Activated naive CD4-positive, alpha-beta T cell treated with anti-CD3 and anti-CD28 coated beads, Interleukin-2, amount 50 U/mL, for 72 hours (primary cell): ENCODE results near the gene FAAP100. TPM values are rescaled to one million over a fixed set of nuclear protein-coding genes. Genes with fewer than 3 reads are reported as not detected.
A peak's percentile ranks its signal among the peaks of the same experiment; 100 is the strongest.

Experiments used
- ATAC-seq, 2 donors: fragments of 150-1000 bp; cut with Tn5 transposase; 2 replicates each; pipeline ENCODE4 v1.10.0; 2021; ENCODE audit warnings: mild to moderate bottlenecking in 2 of 2, moderate library complexity in 2 of 2
- DNase-seq, 2 donors: peaks; one replicate each; pipeline ENCODE4 v3.0.0; 2021 to 2022; ENCODE audit warnings: low spot score in 2 of 2
- H3K27ac Mint-ChIP-seq, 2 donors: one replicate each; pipeline ENCODE4 v1.8.0; 2022; ENCODE audit warnings: mild to moderate bottlenecking in 2 of 2, mixed read lengths in 2 of 2
- H3K36me3 Mint-ChIP-seq, 2 donors: one replicate each; pipeline ENCODE4 v1.8.0; 2022; ENCODE audit warnings: mixed read lengths in 2 of 2
- H3K9me3 Mint-ChIP-seq, 2 donors: one replicate each; pipeline ENCODE4 v1.8.0; 2022; ENCODE audit warnings: mixed read lengths in 2 of 2
- total RNA-seq, 2 donors: library from RNA; stranded (reverse); gene quantifications; one replicate each; pipeline ENCODE4 v1.2.3, GENCODE V29; 2022

FAAP100 gene
- total RNA-seq, 2 donors from 2014 or later = 19.8 to 37.9 TPM

GRCh38 chr17:81579821-81580321 lies 27.7 kb upstream of the FAAP100 start:
- Mint-ChIP-seq H3K27ac (peak overlapping the region; percentile 38 to 93), H3K36me3 (peaks cover 6 to 22% of the 10 kb centered on the region in 2 donors), H3K9me3 (no peaks in the 10 kb centered on the region)
- DNase-seq (no peak), ATAC-seq (no peak)

GRCh38 chr17:81579298-81579697 lies 27.1 kb upstream of the FAAP100 start:
- DNase-seq (no peak), ATAC-seq (no peak)
- H3K36me3 Mint-ChIP-seq = peaks cover 2 to 20% of the 10 kb centered on the region in 2 donors
- peak overlapping the region; percentile 38 to 93 for H3K27ac Mint-ChIP-seq
- H3K9me3 Mint-ChIP-seq = no peaks in the 10 kb centered on the region

GRCh38 chr17:81578561-81579225 lies 26.5 kb upstream of the FAAP100 start:
- Mint-ChIP-seq H3K9me3 (no peaks in the 10 kb centered on the region), H3K36me3 (peaks cover 0 to 14% of the 10 kb centered on the region in 2 donors), H3K27ac (peak overlapping the region; percentile 63 to 90)
- ATAC-seq = peak; percentile 70 to 94
- DNase-seq = no peak

GRCh38 chr17:81578038-81578441 lies 25.9 kb upstream of the FAAP100 start:
- peaks cover 0 to 13% of the 10 kb centered on the region in 2 donors for H3K36me3 Mint-ChIP-seq
- ATAC-seq (no peak), DNase-seq (no peak)
- no peaks in the 10 kb centered on the region for H3K9me3 Mint-ChIP-seq
- H3K27ac Mint-ChIP-seq = peak overlapping the region; percentile 63 to 90

- DNase-seq = no peak
- Mint-ChIP-seq H3K27ac (peak overlapping the region; percentile 63 to 89), H3K36me3 (peaks cover 0 to 16% of the 10 kb centered on the region in 2 donors), H3K9me3 (no peaks in the 10 kb centered on the region)
- ATAC-seq = no peak
Observed at GRCh38 chr17:81577278-81578000, 25.3 kb upstream of the FAAP100 start.

GRCh38 chr17:81576621-81577277 lies 24.6 kb upstream of the FAAP100 start:
- H3K36me3 Mint-ChIP-seq = peaks cover 0 to 14% of the 10 kb centered on the region in 2 donors

GRCh38 chr17:81575836-81576235 lies 23.7 kb upstream of the FAAP100 start:
- peaks cover 0 to 15% of the 10 kb centered on the region in 2 donors for H3K36me3 Mint-ChIP-seq
- no peaks in the 10 kb centered on the region for H3K9me3 Mint-ChIP-seq
- DNase-seq (no peak), ATAC-seq (no peak)
- H3K27ac Mint-ChIP-seq = no peak overlapping the region

More at GRCh38 chr17:81576621-81577277, 24.6 kb upstream of the FAAP100 start:
- ATAC-seq = no peak
- DNase-seq = no peak
- Mint-ChIP-seq H3K27ac (no peak overlapping the region), H3K9me3 (no peaks in the 10 kb centered on the region)

GRCh38 chr17:81574643-81574956 lies 22.4 kb upstream of the FAAP100 start:
- no peak for ATAC-seq
- DNase-seq = no peak
- Mint-ChIP-seq H3K9me3 (no peaks in the 10 kb centered on the region), H3K36me3 (peaks cover 5 to 22% of the 10 kb centered on the region in 2 donors), H3K27ac (peak overlapping the region in 1 of 2 donors; percentile 6)

GRCh38 chr17:81573794-81574642 lies 21.9 kb upstream of the FAAP100 start:
- Mint-ChIP-seq H3K27ac (peak overlapping the region; percentile 6 to 69), H3K9me3 (no peaks in the 10 kb centered on the region), H3K36me3 (peaks cover 5 to 22% of the 10 kb centered on the region in 2 donors)
- no peak for ATAC-seq
- no peak for DNase-seq

GRCh38 chr17:81572563-81573168 lies 20.5 kb upstream of the FAAP100 start:
- no peak overlapping the region for H3K27ac Mint-ChIP-seq
- ATAC-seq (no peak), DNase-seq (no peak)

GRCh38 chr17:81570964-81571363 lies 18.8 kb upstream of the FAAP100 start:
- no peak for DNase-seq
- H3K9me3 Mint-ChIP-seq = no peaks in the 10 kb centered on the region
- H3K36me3 Mint-ChIP-seq = peaks cover 5 to 25% of the 10 kb centered on the region in 2 donors
- ATAC-seq = no peak
- H3K27ac Mint-ChIP-seq = no peak overlapping the region

More at GRCh38 chr17:81572563-81573168, 20.5 kb upstream of the FAAP100 start:
- Mint-ChIP-seq H3K9me3 (no peaks in the 10 kb centered on the region), H3K36me3 (peaks cover 5 to 21% of the 10 kb centered on the region in 2 donors)

- Mint-ChIP-seq H3K27ac (no peak overlapping the region), H3K9me3 (no peaks in the 10 kb centered on the region), H3K36me3 (peaks cover 5 to 34% of the 10 kb centered on the region in 2 donors)
- DNase-seq = no peak
- ATAC-seq = no peak
Observed at GRCh38 chr17:81569986-81570514, 17.9 kb upstream of the FAAP100 start.

- peak overlapping the region in 1 of 2 donors; percentile 36 for H3K27ac Mint-ChIP-seq
- no peak for DNase-seq
- H3K36me3 Mint-ChIP-seq = peaks cover 5 to 38% of the 10 kb centered on the region in 2 donors
- ATAC-seq = no peak
- no peaks in the 10 kb centered on the region for H3K9me3 Mint-ChIP-seq
Observed at GRCh38 chr17:81568416-81568815, 16.3 kb upstream of the FAAP100 start.

GRCh38 chr17:81567191-81567590 lies 15.0 kb upstream of the FAAP100 start:
- H3K27ac Mint-ChIP-seq = peak overlapping the region in 1 of 2 donors; percentile 14
- no peaks in the 10 kb centered on the region for H3K9me3 Mint-ChIP-seq
- H3K36me3 Mint-ChIP-seq = peaks cover 5 to 34% of the 10 kb centered on the region in 2 donors
- DNase-seq = no peak
- no peak for ATAC-seq

GRCh38 chr17:81566461-81567126 lies 14.4 kb upstream of the FAAP100 start:
- H3K36me3 Mint-ChIP-seq = peaks cover 5 to 34% of the 10 kb centered on the region in 2 donors
- no peak for DNase-seq
- peak overlapping the region in 1 of 2 donors; percentile 14 for H3K27ac Mint-ChIP-seq
- H3K9me3 Mint-ChIP-seq = no peaks in the 10 kb centered on the region
- ATAC-seq = no peak
